ENCODE measurements around the gene ANO1.

The ANO1 gene

DNA sequence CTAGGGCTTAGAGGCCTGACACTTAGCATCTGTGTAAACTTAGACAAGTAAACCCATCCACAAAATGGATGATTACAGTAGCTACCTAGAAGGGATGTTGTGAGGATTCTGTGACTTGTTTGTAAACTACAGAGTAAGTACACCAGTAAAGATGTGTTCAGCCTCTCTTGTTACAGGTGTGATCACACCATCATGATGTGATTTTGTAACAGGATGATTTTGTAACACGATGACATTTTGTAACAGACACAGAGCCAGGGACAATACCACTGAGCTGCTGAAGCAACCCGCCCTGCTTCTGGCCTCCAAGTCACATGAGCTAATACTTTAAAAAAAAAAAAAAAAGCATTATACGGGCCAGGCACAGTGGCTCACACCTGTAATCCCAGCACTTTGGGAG is 142.0 kb downstream of the ANO1 start:
- TF ChIP-seq, protein P1, sequence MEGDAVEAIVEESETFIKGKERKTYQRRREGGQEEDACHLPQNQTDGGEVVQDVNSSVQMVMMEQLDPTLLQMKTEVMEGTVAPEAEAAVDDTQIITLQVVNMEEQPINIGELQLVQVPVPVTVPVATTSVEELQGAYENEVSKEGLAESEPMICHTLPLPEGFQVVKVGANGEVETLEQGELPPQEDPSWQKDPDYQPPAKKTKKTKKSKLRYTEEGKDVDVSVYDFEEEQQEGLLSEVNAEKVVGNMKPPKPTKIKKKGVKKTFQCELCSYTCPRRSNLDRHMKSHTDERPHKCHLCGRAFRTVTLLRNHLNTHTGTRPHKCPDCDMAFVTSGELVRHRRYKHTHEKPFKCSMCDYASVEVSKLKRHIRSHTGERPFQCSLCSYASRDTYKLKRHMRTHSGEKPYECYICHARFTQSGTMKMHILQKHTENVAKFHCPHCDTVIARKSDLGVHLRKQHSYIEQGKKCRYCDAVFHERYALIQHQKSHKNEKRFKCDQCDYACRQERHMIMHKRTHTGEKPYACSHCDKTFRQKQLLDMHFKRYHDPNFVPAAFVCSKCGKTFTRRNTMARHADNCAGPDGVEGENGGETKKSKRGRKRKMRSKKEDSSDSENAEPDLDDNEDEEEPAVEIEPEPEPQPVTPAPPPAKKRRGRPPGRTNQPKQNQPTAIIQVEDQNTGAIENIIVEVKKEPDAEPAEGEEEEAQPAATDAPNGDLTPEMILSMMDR (IDR thresholded peaks at IDR 0.05; ENCODE audit: borderline replicate concordance, insufficient read depth, low read depth, low read length) = no peak
- H3K4me3 ChIP-seq (ENCODE audit: low read depth, low read length) = no peak overlapping the region

DNA sequence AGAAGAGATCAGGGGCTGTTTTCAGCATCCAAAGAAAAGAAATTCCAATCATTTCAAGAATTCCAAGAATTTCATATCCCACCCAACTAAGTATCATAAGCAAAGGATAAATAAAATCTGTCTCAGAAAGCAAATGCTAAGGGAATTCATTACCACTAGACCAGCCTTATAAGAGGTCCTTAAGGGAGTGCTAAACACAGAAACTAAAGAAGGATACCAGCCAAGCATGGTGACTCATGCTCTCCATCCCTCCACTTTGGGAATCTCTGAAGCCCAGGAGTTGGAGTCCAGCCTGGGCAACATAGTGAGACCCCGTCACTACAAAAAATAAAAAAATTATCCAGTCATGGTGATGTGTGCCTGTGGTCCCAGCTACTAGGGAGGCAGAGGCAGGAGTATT is 142.8 kb downstream of the ANO1 start:
- H3K4me3 ChIP-seq (ENCODE audit: low read depth, low read length) = no peak overlapping the region
- TF ChIP-seq, protein P1 (IDR thresholded peaks at IDR 0.05; ENCODE audit: borderline replicate concordance, insufficient read depth, low read depth, low read length) = no peak

DNA sequence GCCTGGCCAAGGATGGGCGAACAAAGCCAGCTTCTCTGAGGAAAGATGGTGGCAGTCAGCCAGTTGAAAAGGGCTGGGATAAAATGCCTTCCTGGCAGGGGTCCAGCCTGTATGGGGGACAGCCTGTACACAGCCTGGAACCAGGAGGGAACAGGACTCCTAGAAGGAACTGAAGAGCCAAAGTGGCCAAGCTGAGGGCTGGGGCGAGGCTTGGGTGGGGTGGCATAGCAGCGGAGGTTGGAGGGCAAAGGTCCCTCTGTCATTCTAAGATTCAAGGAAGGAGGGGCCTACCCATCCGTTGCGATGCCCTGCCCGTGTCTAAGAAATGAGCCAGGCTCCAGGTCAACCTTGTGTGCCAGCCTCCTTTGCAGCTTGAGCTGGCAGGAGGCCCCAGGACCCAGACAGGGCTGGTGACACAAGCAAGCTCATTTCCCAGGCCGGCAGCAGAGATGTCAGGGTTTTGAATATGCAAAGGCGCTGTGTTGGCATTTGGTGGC is 147.6 kb downstream of the ANO1 start:
- TF ChIP-seq, protein P1 (IDR thresholded peaks at IDR 0.05; ENCODE audit: borderline replicate concordance, insufficient read depth, low read depth, low read length) = no peak
- H3K4me3 ChIP-seq (ENCODE audit: low read depth, low read length) = no peak overlapping the region

DNA sequence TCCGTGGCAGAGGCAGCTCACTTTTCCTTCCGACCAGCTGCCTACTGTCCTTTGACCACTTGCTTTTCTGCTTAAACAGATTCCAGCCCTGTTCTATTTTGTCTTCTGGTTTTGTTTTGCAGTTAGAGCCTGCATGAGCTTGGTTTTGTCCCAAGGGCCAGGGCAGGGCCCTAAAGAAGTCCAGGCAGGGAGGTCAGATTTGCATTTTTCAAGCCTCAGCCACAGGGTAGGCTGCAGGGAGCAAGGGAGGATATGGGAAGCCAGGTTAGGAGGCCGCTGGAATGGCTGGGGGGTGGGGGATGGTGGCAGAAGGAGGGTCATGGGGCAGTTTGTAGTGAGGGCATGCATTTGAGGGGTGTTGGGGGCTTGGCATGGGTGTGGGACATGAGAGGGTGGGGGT is 148.1 kb downstream of the ANO1 start:
- no peak overlapping the region for H3K4me3 ChIP-seq (ENCODE audit: low read depth, low read length)
- TF ChIP-seq, protein P1 (IDR thresholded peaks at IDR 0.05; ENCODE audit: borderline replicate concordance, insufficient read depth, low read depth, low read length) = no peak

DNA sequence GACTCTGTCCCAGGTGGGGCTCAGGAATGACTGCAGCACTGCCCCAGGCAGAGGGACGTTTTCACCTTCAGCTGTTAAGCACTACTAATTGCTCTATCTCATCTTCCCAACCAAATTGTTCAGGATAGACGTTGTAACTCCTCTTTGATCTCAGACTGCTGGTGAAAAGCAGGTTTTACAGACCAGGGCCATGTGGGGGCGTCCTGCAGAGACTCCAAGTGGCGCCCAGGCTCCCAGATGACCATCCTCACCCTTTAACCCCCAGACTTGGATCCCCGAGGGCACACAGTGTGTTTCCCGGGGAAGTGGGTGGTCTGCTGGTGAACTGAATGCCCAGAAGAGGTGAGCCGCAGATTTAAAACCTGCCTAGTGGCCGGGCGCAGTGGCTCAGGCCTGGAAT is 148.8 kb downstream of the ANO1 start:
- TF ChIP-seq, protein P1 (IDR thresholded peaks at IDR 0.05; ENCODE audit: borderline replicate concordance, insufficient read depth, low read depth, low read length) = peak; percentile 34; the same call in 1 of the 2 replicates

DNA sequence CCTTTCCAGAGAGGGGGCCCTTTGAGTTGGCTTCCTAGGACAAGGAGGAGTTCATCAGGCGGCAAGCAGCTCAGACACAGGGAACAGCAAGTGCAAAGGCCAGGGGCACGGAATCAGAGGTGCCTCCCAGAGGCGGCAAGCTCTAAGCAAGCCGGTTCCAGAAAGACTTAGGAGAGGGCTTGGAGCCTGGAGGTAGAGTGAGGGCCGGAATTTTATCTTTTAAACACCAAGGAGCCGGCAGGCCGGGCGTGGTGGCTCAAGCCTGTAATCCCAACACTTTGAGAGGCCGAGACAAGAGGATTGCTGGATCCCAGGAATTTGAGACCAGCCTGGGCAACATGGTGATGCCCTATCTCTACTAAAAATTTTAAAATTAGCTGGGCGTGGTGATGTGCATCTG is 151.6 kb downstream of the ANO1 start:
- H3K4me3 ChIP-seq (ENCODE audit: low read depth, low read length) = no peak overlapping the region

More for the DNA sequence above, 148.8 kb downstream of the ANO1 start:
- H3K4me3 ChIP-seq (ENCODE audit: low read depth, low read length) = no peak overlapping the region

More for the DNA sequence above, 151.6 kb downstream of the ANO1 start:
- TF ChIP-seq, protein P1 (IDR thresholded peaks at IDR 0.05; ENCODE audit: borderline replicate concordance, insufficient read depth, low read depth, low read length) = no peak

Data from GM12875 (cell line).